Measurements from ENCODE around the gene ADM2.

The ADM2 gene

DNA sequence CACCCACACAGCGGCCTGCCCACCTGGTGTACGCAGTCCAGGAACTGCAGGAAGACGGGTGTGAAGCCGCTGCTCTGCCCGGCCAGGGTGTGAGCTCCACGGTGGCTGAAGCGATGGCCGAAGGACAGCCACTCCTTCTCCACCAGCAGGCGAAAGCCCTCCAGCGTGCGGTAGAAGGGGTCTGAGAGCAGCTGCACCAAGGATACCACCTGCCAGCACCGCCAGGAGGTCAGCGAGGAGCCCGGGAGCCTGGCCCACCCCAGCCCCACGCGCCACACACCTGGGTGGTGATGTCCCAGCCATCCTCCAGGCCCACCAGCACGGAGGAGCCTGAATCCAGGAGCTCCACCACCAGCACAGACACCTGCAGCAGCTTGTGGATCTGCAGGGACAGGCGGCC lies 26.1 kb upstream of the ADM2 start:
- Histone ChIP-seq H3K4me3 (no peak overlapping the region), H3K9me3 (no peaks in the 10 kb centered on the region), H3K27me3 (ENCODE audit: low read depth) (no peaks in the 10 kb centered on the region), H3K36me3 (replicated peaks) (peaks cover 64% of the 10 kb centered on the region), H3K4me1 (no peaks in the 10 kb centered on the region; the same call in 1 of the 2 replicates)
- no peak for DNase-seq (ENCODE audit: low spot score in 2 of 2)
- in situ Hi-C loops (cut with MboI; ENCODE audit: low sequenced_read_pairs) = no loop called here

DNA sequence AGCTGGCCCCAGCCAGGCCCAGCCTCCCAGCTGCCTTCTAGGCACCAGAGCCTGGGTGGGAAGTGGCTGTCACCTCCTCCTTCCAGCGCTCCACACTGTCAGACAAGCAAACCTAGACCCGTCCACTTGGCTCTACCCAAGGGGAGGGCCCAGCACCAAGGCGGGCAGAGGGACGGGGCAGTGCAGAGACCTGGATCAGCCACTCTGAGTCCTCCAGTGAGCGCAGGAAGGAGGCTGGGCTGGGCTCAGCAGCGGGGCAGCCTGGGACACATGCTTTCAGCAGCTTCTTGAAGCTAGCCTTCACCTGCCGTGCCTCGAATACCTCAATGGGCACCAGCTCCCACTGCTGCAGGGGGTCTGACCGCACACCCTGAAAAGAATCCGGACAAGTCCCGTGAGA lies 25.3 kb upstream of the ADM2 start:
- no peaks in the 10 kb centered on the region; the same call in 1 of the 2 replicates for H3K4me1 ChIP-seq
- no peaks in the 10 kb centered on the region for H3K9me3 ChIP-seq
- DNase-seq (ENCODE audit: low spot score in 2 of 2) = no peak
- H3K4me3 ChIP-seq = no peak overlapping the region
- in situ Hi-C loops (cut with MboI; ENCODE audit: low sequenced_read_pairs) = no loop called here
- H3K27me3 ChIP-seq (ENCODE audit: low read depth) = no peaks in the 10 kb centered on the region
- peaks cover 72% of the 10 kb centered on the region for H3K36me3 ChIP-seq (replicated peaks)

DNA sequence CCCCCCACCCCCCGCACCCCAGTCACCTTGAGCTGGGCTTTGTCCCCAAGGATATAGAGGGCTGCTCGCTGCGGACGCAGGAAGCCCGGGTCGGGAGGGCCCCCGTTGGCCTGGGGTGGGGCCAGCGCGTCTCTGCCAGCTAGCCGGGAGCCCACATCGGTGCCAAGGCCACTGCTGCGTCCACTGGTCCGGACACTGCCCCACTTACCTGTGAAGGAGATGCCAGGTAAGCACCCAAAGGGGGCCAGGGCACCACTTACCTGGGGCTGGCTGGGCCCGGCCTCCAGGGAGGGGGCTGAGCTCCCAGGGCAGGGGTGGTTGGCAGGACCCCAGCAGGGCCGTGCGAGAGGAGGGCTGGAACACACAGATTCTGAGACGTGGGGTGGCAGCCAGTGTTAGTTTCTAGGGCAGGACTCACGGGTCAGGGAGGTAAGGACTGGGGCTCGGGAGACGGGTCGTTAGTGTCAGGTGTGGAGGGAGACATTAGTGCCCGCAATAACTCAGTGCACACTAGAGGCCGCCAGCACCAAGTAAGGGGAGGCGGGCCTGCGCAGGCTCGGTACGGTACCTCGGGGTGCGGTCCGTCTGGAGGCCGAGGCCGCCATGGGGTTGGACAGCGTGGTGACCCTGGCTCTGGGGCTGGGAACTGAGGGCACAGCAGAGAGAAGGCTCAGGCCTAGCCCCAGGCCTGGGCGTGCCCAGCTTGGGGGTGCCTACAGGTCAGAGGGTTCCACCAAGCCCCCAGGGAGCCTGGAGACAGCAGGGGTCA lies 24.7 kb upstream of the ADM2 start:
- no peaks in the 10 kb centered on the region; the same call in 1 of the 2 replicates for H3K4me1 ChIP-seq
- H3K36me3 ChIP-seq (replicated peaks) = peaks cover 78% of the 10 kb centered on the region
- in situ Hi-C loops (cut with MboI; ENCODE audit: low sequenced_read_pairs) = no loop called here
- H3K9me3 ChIP-seq = no peaks in the 10 kb centered on the region
- no peak overlapping the region for H3K4me3 ChIP-seq
- no peak for DNase-seq (ENCODE audit: low spot score in 2 of 2)
- H3K27me3 ChIP-seq (ENCODE audit: low read depth) = no peaks in the 10 kb centered on the region

DNA sequence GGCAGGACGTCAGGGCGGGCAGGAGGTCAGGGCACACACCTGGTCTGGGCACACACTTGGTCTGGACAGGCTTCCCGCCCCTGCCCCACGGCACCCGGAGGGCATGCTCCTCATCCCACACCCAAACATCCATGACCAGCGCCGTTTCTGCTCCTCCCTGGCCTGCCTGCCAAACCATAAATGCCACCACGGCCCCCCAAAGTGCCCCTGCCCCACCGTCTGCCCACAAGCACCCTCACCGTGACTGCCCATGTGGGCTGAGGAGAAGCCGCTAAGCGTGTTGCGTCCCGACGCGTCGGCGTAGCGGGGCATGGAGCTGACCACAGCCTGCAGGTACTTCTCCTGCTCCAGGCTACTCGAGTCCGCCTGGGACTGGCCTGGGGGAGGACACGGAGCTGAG lies 22.3 kb upstream of the ADM2 start:
- in situ Hi-C loops (cut with MboI; ENCODE audit: low sequenced_read_pairs) = no loop called here
- Histone ChIP-seq H3K27me3 (ENCODE audit: low read depth) (no peaks in the 10 kb centered on the region), H3K36me3 (replicated peaks) (peaks cover 83% of the 10 kb centered on the region), H3K9me3 (no peaks in the 10 kb centered on the region), H3K4me3 (no peak overlapping the region), H3K4me1 (no peaks in the 10 kb centered on the region)
- no peak for DNase-seq (ENCODE audit: low spot score in 2 of 2)

DNA sequence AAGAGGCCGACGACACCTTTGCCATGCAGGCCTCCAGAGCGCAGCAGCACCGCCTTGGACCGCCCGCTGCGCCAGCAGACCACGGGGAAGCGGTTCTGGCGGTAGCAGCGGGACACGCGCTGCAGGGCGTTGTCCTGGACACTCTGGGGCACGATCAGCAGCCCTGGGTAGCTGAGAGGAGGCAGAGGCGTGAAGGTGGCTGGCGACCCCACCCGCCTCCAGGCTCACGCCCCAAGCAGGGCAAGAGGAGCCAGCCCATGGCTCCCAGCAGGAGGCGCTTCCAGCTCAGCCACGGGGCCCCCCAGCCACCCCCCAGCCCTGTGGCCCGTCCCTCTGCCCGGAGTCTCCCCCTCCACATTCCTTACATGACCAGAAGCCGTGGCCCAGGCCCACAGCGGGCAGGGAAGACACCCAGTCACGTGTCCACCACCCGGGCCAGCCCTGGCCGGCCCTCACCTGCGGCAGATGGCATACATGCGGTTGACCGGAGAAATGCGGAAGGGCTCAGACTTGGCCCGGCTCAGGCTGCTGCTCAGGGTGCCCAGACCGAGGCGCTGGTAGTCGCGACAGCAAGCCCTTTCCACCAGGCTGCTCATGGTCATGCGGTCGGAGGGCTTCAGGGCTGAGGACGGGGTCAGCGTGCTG lies 21.7 kb upstream of the ADM2 start:
- H3K4me3 ChIP-seq = no peak overlapping the region
- no peaks in the 10 kb centered on the region for H3K27me3 ChIP-seq (ENCODE audit: low read depth)
- H3K9me3 ChIP-seq = no peaks in the 10 kb centered on the region
- in situ Hi-C loops (cut with MboI; ENCODE audit: low sequenced_read_pairs) = no loop called here
- no peak for DNase-seq (ENCODE audit: low spot score in 2 of 2)
- no peaks in the 10 kb centered on the region for H3K4me1 ChIP-seq
- H3K36me3 ChIP-seq (replicated peaks) = peaks cover 83% of the 10 kb centered on the region

DNA sequence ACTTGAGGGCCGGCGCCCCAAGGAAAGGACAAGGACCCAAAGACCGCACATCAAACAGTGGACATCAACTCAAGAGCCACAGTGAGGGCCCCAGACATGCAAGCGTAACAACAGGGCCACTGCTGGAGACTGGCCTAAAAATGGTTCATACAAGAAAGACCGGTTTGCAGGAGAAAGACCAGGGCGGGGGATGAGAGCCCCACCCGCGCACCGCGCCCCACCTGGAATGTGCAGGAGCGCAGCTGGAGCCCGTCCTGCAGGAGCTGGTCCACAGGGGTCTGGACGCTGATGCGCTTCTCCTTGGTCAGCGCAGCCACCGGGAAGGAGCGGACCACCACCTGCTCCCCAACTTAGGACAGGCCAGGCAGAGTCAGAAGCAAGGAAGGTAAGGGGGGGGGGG lies 20.4 kb upstream of the ADM2 start:
- no peaks in the 10 kb centered on the region for H3K27me3 ChIP-seq (ENCODE audit: low read depth)
- in situ Hi-C loops (cut with MboI; ENCODE audit: low sequenced_read_pairs) = no loop called here
- H3K4me3 ChIP-seq = no peak overlapping the region
- no peaks in the 10 kb centered on the region for H3K9me3 ChIP-seq
- no peaks in the 10 kb centered on the region for H3K4me1 ChIP-seq
- H3K36me3 ChIP-seq (replicated peaks) = peaks cover 83% of the 10 kb centered on the region
- no peak for DNase-seq (ENCODE audit: low spot score in 2 of 2)

DNA sequence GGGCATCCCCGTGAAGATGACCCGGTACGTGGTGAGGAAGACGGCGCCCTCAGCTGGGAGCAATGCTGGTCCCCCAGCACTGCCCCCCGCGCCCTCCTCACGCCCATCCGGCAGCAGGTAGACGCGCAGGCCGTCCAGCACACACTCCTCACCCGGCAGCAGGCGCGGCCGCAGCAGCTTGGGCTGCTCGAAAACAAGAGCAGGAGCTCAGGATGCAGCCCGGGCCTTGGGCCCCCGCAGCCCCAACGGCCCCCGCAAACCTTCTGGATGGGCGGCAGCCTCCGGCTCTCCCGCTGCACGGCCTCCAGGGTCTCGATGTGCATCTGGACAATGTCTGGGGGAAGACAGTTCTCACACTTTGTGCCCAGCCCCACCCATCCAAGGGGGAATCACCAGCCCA lies 19.8 kb upstream of the ADM2 start:
- peaks cover 86% of the 10 kb centered on the region for H3K36me3 ChIP-seq (replicated peaks)
- in situ Hi-C loops (cut with MboI; ENCODE audit: low sequenced_read_pairs) = no loop called here

DNA sequence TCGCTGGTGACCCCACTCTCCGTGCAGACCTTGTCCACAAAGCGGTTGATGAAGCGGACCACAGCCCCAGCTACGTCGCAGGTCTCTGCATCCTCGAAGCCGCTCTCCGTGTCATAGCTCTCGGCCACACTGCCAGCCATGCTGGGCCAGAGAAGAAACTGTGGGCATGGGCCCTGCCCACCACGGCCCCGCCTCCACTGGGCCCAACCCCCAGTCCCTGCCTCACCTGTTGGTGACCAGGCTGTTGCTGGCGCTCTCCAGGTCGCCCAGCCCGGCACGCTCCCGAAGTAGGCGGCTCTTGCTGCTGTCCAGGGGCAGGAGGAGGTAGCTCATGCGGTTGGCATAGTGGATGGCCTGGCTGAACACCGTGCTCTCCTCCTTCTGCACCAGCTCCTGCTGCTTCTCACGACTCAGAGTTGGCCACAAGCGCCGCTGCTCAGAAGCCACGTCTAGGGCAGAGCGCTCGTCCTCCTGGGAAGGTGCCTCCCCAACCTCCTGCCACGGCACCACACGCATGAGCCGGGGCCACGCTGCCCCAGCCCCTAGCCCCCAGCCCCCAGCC lies 19.3 kb upstream of the ADM2 start:
- Histone ChIP-seq H3K36me3 (replicated peaks) (peaks cover 86% of the 10 kb centered on the region), H3K4me3 (no peak overlapping the region), H3K9me3 (no peaks in the 10 kb centered on the region), H3K27me3 (ENCODE audit: low read depth) (no peaks in the 10 kb centered on the region), H3K4me1 (no peaks in the 10 kb centered on the region)
- no peak for DNase-seq (ENCODE audit: low spot score in 2 of 2)
- in situ Hi-C loops (cut with MboI; ENCODE audit: low sequenced_read_pairs) = no loop called here

More for the DNA sequence above, 19.8 kb upstream of the ADM2 start:
- H3K27me3 ChIP-seq (ENCODE audit: low read depth) = no peaks in the 10 kb centered on the region
- DNase-seq (ENCODE audit: low spot score in 2 of 2) = no peak
- no peaks in the 10 kb centered on the region for H3K4me1 ChIP-seq
- no peaks in the 10 kb centered on the region for H3K9me3 ChIP-seq
- no peak overlapping the region for H3K4me3 ChIP-seq

DNA sequence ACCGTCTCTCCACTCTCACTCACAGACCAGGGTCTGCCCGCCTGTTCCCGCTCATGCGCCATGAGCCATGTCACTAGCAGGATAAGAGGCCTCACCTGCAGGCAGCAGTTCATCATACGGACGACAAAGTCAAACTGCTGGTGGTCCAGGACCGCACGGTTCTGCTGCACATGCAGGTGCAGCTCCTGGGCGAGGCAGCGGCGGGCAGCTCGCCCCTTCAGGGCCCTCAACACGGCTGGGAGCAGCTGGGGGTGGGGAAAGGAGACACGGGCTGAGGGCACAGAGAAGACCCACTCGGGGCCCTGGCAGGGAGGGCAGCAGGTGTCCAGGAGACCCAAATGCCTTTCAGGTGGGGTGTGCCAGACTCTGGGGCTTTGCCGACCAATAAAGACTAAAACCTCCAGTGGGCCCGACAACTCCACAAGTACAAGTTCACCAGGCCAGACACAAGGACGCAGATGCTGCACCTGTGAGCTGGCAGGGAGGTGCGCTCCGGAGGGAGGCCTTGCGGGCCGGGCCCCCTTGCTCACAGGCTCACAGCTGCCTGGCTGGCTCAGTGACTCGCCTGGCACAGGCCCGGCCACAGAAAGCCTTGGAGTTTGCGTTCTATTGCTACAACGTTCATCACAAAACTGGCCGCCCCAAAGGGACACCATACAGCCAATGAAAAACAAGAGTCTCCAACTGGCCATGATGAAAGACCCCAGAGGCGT lies 18.0 kb upstream of the ADM2 start:
- in situ Hi-C loops (cut with MboI; ENCODE audit: low sequenced_read_pairs) = no loop called here
- no peaks in the 10 kb centered on the region for H3K9me3 ChIP-seq
- no peak for DNase-seq (ENCODE audit: low spot score in 2 of 2)
- H3K4me3 ChIP-seq = no peak overlapping the region
- no peaks in the 10 kb centered on the region for H3K4me1 ChIP-seq
- no peaks in the 10 kb centered on the region for H3K27me3 ChIP-seq (ENCODE audit: low read depth)
- peaks cover 86% of the 10 kb centered on the region for H3K36me3 ChIP-seq (replicated peaks)

DNA sequence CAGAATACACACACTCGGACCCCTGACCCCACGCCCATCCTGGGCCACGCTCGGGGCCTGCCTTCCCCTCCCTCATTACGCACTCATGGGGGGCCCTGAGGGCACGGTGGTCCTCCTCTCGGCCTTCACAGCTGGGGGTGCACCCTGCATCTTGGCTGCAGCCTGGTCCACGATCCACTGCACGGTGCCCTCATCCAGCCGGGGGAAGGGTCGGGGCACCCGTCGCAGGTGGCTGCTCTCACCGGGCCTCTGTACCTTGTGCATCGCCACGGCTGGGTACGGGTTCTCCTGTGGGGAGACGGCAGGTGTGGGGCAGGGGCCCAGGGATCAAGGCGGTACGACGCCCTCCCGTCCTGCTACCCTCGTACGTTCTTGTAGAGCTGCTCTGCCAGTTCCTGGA lies 16.9 kb upstream of the ADM2 start:
- Histone ChIP-seq H3K36me3 (replicated peaks) (peaks cover 75% of the 10 kb centered on the region), H3K4me1 (no peaks in the 10 kb centered on the region), H3K27me3 (ENCODE audit: low read depth) (no peaks in the 10 kb centered on the region), H3K4me3 (no peak overlapping the region), H3K9me3 (no peaks in the 10 kb centered on the region)
- in situ Hi-C loops (cut with MboI; ENCODE audit: low sequenced_read_pairs) = no loop called here
- no peak for DNase-seq (ENCODE audit: low spot score in 2 of 2)

DNA sequence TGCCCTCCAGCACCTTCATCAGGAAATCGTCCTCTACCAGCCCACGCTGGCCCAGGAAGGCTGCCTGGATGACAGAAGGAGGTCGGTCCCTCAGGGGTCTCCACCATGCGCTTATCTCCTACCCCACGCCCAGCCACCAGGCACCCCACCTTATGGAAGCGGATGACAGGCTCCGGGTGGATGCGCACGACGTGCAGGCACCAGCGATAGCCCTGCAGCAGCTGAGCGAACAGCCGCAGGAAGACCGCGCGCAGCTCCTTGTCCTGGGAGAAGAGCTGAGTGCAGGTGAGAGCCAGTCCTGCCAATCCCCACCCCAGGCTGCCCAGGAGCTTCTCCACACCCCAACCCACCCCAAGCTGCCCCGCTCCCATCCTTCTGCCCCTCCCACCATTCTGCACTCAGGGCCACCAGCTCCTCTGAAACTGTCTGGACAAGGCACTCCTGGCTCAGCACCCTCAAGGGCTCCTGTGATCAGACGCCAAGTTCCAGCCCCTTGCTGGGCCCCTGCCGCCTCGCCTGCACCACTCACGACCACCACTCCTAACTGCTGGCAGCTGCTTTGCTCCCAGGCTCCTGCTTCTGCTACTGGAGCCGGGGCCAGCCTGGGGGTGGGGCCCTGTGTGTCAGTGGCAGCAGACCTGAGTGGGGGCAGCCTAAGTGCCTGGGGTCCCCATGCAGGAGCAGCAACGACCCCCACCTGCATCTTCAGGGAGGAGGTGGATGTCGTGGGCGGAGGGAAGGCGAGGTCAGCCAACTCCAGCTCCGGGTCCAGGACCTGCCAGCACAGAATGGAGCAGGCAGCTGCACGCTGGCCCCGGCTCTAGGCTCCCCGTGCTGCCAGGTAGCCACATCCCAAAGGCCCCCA lies 16.0 kb upstream of the ADM2 start:
- DNase-seq (ENCODE audit: low spot score in 2 of 2) = no peak
- Histone ChIP-seq H3K4me1 (no peaks in the 10 kb centered on the region), H3K9me3 (no peaks in the 10 kb centered on the region), H3K4me3 (no peak overlapping the region), H3K36me3 (replicated peaks) (peaks cover 67% of the 10 kb centered on the region), H3K27me3 (ENCODE audit: low read depth) (no peaks in the 10 kb centered on the region)
- in situ Hi-C loops (cut with MboI; ENCODE audit: low sequenced_read_pairs) = no loop called here

DNA sequence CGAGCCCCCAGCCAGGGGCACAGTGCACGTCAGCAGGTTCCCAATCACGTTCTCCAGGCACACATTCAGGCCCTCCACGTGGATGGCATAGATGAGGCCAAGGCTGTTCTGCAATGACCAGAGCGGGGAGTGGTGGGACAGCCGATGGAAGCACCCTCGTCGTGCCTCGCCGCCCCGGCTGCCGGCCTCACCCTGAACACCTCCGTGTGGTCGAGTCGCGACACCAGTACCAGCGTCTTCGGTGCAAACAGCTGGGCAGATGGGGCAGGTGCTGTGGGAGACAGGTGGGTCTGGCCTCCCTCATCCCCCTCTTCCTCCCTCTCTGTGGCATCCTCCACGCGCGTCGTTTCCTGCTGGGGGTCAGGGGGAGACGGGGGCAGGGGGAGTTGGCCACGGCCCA lies 14.0 kb upstream of the ADM2 start:
- H3K27me3 ChIP-seq (ENCODE audit: low read depth) = no peaks in the 10 kb centered on the region
- peaks cover 51% of the 10 kb centered on the region for H3K36me3 ChIP-seq (replicated peaks)
- H3K4me1 ChIP-seq = no peaks in the 10 kb centered on the region
- no peak for DNase-seq (ENCODE audit: low spot score in 2 of 2)
- H3K4me3 ChIP-seq = no peak overlapping the region
- no peaks in the 10 kb centered on the region for H3K9me3 ChIP-seq
- in situ Hi-C loops (cut with MboI; ENCODE audit: low sequenced_read_pairs) = no loop called here

DNA sequence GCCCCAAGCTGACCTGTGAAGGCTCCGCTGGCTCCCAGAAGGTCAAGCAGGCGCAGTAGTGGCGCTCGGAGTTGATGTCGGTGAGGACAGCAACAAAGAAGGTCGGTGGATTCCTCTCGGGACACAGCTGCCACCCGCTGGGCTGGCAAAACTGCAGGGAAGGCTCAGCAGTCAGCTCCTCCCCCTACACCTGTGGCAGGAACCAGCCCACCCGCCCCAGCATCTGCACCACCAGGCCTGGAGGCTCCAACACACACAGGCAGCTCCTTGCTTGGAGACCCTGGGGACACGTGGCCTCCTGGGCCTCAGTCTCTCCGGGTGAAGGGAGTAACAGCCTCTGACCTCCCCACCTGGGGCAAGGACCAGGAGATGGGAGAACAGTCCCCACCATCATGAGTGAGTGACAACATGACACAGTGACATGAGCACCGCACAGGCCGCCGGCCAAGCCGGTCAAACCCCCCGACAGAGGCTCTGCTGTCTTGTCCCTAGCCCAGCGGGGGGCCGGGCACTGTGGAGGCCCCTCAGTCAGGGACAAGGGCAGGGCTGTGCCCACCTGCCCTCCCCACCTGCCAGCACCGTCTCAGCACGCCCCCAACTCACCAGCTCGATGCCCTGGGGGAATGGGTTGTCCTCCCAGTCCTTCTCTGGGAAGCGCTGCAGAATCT lies 13.4 kb upstream of the ADM2 start:
- no peak overlapping the region for H3K4me3 ChIP-seq
- H3K9me3 ChIP-seq = no peaks in the 10 kb centered on the region
- no peak for DNase-seq (ENCODE audit: low spot score in 2 of 2)
- H3K4me1 ChIP-seq = no peaks in the 10 kb centered on the region
- in situ Hi-C loops (cut with MboI; ENCODE audit: low sequenced_read_pairs) = no loop called here
- peaks cover 54% of the 10 kb centered on the region for H3K36me3 ChIP-seq (replicated peaks)
- no peaks in the 10 kb centered on the region for H3K27me3 ChIP-seq (ENCODE audit: low read depth)

Data from HAP-1 (cell line).